WTC11 (cell line): ENCODE data around the gene CD86. TPM values are rescaled to one million over a fixed set of nuclear protein-coding genes. Genes with fewer than 3 reads are reported as not detected.

Experiments used
- ATAC-seq: fragments of 200-7000 bp; cut with Tn5 transposase; 2 replicates; pipeline ENCODE4 v1.10.0; 2021; ENCODE audit warnings: mild to moderate bottlenecking, moderate library complexity
- CTCF ChIA-PET: fragments of 300-600 bp; sonication (Branson Sonifier 250); formaldehyde crosslinking; loops from one replicate; lab custom pipeline; 2021; ENCODE audit warnings: antibody characterized with exemption; lab: Charles Lee
- POLR2A ChIA-PET: fragments of 350-600 bp; sonication (Branson Sonifier 250); formaldehyde crosslinking; loops from one replicate; lab custom pipeline; 2021; ENCODE audit warnings: antibody characterized with exemption; lab: Charles Lee
- DNase-seq: peaks from one replicate; pipeline ENCODE4 v3.0.0; 2021; ENCODE audit warnings: low spot score
- H3K27ac Mint-ChIP-seq: 2 replicates; pipeline ENCODE4 v1.8.0; 2021; ENCODE audit warnings: mixed read lengths
- H3K27me3 Mint-ChIP-seq: 2 replicates; pipeline ENCODE4 v1.8.0; 2021; ENCODE audit warnings: low read depth, mild to moderate bottlenecking, moderate library complexity, mixed read lengths
- H3K36me3 Mint-ChIP-seq: 2 replicates; pipeline ENCODE4 v1.8.0; 2021; ENCODE audit warnings: mixed read lengths
- H3K4me1 Mint-ChIP-seq: 2 replicates; pipeline ENCODE4 v1.8.0; 2022; ENCODE audit warnings: mixed read lengths
- H3K4me3 Mint-ChIP-seq: 2 replicates; pipeline ENCODE4 v1.8.0; 2021; ENCODE audit warnings: mild to moderate bottlenecking, moderate library complexity, mixed read lengths
- H3K9me3 Mint-ChIP-seq: 2 replicates; pipeline ENCODE4 v1.8.0; 2021; ENCODE audit warnings: mixed read lengths
- AFF4 ChIP-seq: sonication (generic); formaldehyde crosslinking; IDR thresholded peaks from 2 replicates; pipeline ENCODE4 v1.8.1; 2023; ENCODE audit warnings: mild to moderate bottlenecking, missing genetic modification reagents, borderline replicate concordance
- ELF4 ChIP-seq: sonication (generic); formaldehyde crosslinking; IDR thresholded peaks from 2 replicates; pipeline ENCODE4 v1.8.1; 2022; ENCODE audit warnings: low read depth, mild to moderate bottlenecking, moderate library complexity, missing genetic modification reagents
- EMX1 ChIP-seq: fragments of 250-450 bp; sonication (Bioruptor Pico); IDR thresholded peaks from 2 replicates; pipeline ENCODE4 v1.8.0; 2021; ENCODE audit warnings: mild to moderate bottlenecking
- ESRRA ChIP-seq: sonication (generic); formaldehyde crosslinking; IDR thresholded peaks from 2 replicates; pipeline ENCODE4 v1.8.1; 2022; ENCODE audit warnings: mild to moderate bottlenecking, missing genetic modification reagents, borderline replicate concordance
- ETV6 ChIP-seq: sonication (generic); formaldehyde crosslinking; IDR thresholded peaks from 2 replicates; pipeline ENCODE4 v1.8.1; 2022; ENCODE audit warnings: mild to moderate bottlenecking, missing genetic modification reagents
- IRF1 ChIP-seq: sonication (generic); formaldehyde crosslinking; IDR thresholded peaks from 2 replicates; pipeline ENCODE4 v1.8.0; 2023; ENCODE audit warnings: missing genetic modification reagents
- NFATC4 ChIP-seq: fragments of 250-450 bp; sonication (Bioruptor Pico); IDR thresholded peaks from 2 replicates; pipeline ENCODE4 v1.9.0; 2021; ENCODE audit warnings: mild to moderate bottlenecking
- NR2C2 ChIP-seq: sonication (generic); formaldehyde crosslinking; IDR thresholded peaks from 2 replicates; pipeline ENCODE4 v1.8.0; 2022; ENCODE audit warnings: mild to moderate bottlenecking, missing genetic modification reagents
- SMAD4 ChIP-seq: sonication (generic); formaldehyde crosslinking; IDR thresholded peaks from 2 replicates; pipeline ENCODE4 v1.8.0; 2022; ENCODE audit warnings: mild to moderate bottlenecking, missing genetic modification reagents
- TCF7 ChIP-seq: sonication (generic); formaldehyde crosslinking; IDR thresholded peaks from 2 replicates; pipeline ENCODE4 v1.8.0; 2022; ENCODE audit warnings: mild to moderate bottlenecking, low read depth, missing genetic modification reagents, moderate library complexity
- ZBTB21 ChIP-seq: sonication (generic); formaldehyde crosslinking; IDR thresholded peaks from 2 replicates; pipeline ENCODE4 v1.8.1; 2023; ENCODE audit warnings: mild to moderate bottlenecking, missing genetic modification reagents, borderline replicate concordance
- ZNF121 ChIP-seq: sonication (generic); formaldehyde crosslinking; IDR thresholded peaks from 2 replicates; pipeline ENCODE4 v1.8.0; 2023; ENCODE audit warnings: missing genetic modification reagents
- ZNF263 ChIP-seq: sonication (generic); formaldehyde crosslinking; IDR thresholded peaks from 2 replicates; pipeline ENCODE4 v1.8.1; 2022; ENCODE audit warnings: low read depth, mild to moderate bottlenecking, moderate library complexity, missing genetic modification reagents
- ZNF416 ChIP-seq: fragments of 250-450 bp; sonication (Bioruptor Pico); IDR thresholded peaks from 2 replicates; pipeline ENCODE4 v1.9.0; 2021; ENCODE audit warnings: mild to moderate bottlenecking, inconsistent platforms
- ZNF423 ChIP-seq: fragments of 250-450 bp; sonication (Bioruptor Pico); IDR thresholded peaks from 2 replicates; pipeline ENCODE4 v2.1.2; 2022; ENCODE audit warnings: mild to moderate bottlenecking, moderate library complexity
- ZNF512 ChIP-seq: sonication (generic); formaldehyde crosslinking; IDR thresholded peaks from 2 replicates; pipeline ENCODE4 v1.8.1; 2022; ENCODE audit warnings: missing genetic modification reagents, borderline replicate concordance
- total RNA-seq: library from RNA; stranded (reverse); gene quantifications from 3 replicates; pipeline ENCODE4 v1.2.3, GENCODE V29; 2021
- TF ChIP-seq, protein P1 (sequence below): sonication (generic); formaldehyde crosslinking; IDR thresholded peaks from 2 replicates; pipeline ENCODE4 v1.8.0; 2022; ENCODE audit warnings: mild to moderate bottlenecking, missing genetic modification reagents
- TF ChIP-seq, protein P2 (sequence below): sonication (generic); formaldehyde crosslinking; IDR thresholded peaks from 2 replicates; pipeline ENCODE4 v1.8.1; 2023; ENCODE audit warnings: mild to moderate bottlenecking, missing genetic modification reagents, moderate library complexity
- TF ChIP-seq, protein P3 (sequence below): fragments of 250-450 bp; sonication (Bioruptor Pico); IDR thresholded peaks from 2 replicates; pipeline ENCODE4 v2.1.2; 2022; ENCODE audit warnings: mild to moderate bottlenecking, moderate library complexity
- TF ChIP-seq, protein P4 (sequence below): sonication (generic); formaldehyde crosslinking; IDR thresholded peaks from 2 replicates; pipeline ENCODE4 v1.8.0; 2022; ENCODE audit warnings: mild to moderate bottlenecking, missing genetic modification reagents

Gene CD86
- total RNA-seq, 1 experiment from 2014 or later = 0.61 TPM

- TF ChIP-seq IRF1 (CRISPR knock-in tag) = no peak
- TF ChIP-seq ZNF121 (CRISPR knock-in tag) = no peak
- TF ChIP-seq EMX1 (CRISPR knock-in tag) = no peak
- no peak for TF ChIP-seq SMAD4
- no peak for TF ChIP-seq ZNF416 (CRISPR knock-in tag)
- TF ChIP-seq ZNF512 (CRISPR knock-in tag) = no peak
- TF ChIP-seq ELF4 (CRISPR knock-in tag) = no peak
- TF ChIP-seq ZBTB21 (CRISPR knock-in tag) = no peak
- TF ChIP-seq ETV6 (CRISPR knock-in tag) = no peak
- TF ChIP-seq, protein P1, sequence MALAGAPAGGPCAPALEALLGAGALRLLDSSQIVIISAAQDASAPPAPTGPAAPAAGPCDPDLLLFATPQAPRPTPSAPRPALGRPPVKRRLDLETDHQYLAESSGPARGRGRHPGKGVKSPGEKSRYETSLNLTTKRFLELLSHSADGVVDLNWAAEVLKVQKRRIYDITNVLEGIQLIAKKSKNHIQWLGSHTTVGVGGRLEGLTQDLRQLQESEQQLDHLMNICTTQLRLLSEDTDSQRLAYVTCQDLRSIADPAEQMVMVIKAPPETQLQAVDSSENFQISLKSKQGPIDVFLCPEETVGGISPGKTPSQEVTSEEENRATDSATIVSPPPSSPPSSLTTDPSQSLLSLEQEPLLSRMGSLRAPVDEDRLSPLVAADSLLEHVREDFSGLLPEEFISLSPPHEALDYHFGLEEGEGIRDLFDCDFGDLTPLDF (CRISPR knock-in tag) = no peak
- TF ChIP-seq ZNF263 (CRISPR knock-in tag) = no peak
- no peak for DNase-seq
- no peaks in the 10 kb centered on the region for H3K27me3 Mint-ChIP-seq
- ATAC-seq = no peak
- POLR2A ChIA-PET = no interaction called here
- H3K4me3 Mint-ChIP-seq = no peak overlapping the region
- CTCF ChIA-PET = no interaction called here
- no peak overlapping the region for H3K27ac Mint-ChIP-seq
- peaks cover 7% of the 10 kb centered on the region for H3K4me1 Mint-ChIP-seq
- H3K9me3 Mint-ChIP-seq = no peaks in the 10 kb centered on the region
- H3K36me3 Mint-ChIP-seq = no peaks in the 10 kb centered on the region
These were observed 8.7 kb downstream of the CD86 start for GRCh38 chr3:122063908-122064307.

- H3K9me3 Mint-ChIP-seq = no peaks in the 10 kb centered on the region
- ATAC-seq (no peak), DNase-seq (no peak)
- no peak overlapping the region for H3K27ac Mint-ChIP-seq
- POLR2A ChIA-PET = no interaction called here
- TF ChIP-seq TCF7 (no peak), NFATC4 (CRISPR knock-in tag) (no peak)
- TF ChIP-seq, protein P2, sequence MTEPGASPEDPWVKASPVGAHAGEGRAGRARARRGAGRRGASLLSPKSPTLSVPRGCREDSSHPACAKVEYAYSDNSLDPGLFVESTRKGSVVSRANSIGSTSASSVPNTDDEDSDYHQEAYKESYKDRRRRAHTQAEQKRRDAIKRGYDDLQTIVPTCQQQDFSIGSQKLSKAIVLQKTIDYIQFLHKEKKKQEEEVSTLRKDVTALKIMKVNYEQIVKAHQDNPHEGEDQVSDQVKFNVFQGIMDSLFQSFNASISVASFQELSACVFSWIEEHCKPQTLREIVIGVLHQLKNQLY (CRISPR knock-in tag) = no peak
- TF ChIP-seq, protein P3, sequence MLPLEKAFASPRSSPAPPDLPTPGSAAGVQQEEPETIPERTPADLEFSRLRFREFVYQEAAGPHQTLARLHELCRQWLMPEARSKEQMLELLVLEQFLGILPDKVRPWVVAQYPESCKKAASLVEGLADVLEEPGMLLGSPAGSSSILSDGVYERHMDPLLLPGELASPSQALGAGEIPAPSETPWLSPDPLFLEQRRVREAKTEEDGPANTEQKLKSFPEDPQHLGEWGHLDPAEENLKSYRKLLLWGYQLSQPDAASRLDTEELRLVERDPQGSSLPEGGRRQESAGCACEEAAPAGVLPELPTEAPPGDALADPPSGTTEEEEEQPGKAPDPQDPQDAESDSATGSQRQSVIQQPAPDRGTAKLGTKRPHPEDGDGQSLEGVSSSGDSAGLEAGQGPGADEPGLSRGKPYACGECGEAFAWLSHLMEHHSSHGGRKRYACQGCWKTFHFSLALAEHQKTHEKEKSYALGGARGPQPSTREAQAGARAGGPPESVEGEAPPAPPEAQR = no peak
- H3K27me3 Mint-ChIP-seq = no peaks in the 10 kb centered on the region
- no peaks in the 10 kb centered on the region for H3K36me3 Mint-ChIP-seq
- peaks cover 7% of the 10 kb centered on the region for H3K4me1 Mint-ChIP-seq
- CTCF ChIA-PET = interaction anchor here (1.1 kb wide), 1 partner anchor 69 kb away, joined by 3 read pairs; no protein-coding TSS in a partner anchor
- no peak overlapping the region for H3K4me3 Mint-ChIP-seq
These were observed 9.2 kb downstream of the CD86 start for GRCh38 chr3:122064326-122064725.

DNA sequence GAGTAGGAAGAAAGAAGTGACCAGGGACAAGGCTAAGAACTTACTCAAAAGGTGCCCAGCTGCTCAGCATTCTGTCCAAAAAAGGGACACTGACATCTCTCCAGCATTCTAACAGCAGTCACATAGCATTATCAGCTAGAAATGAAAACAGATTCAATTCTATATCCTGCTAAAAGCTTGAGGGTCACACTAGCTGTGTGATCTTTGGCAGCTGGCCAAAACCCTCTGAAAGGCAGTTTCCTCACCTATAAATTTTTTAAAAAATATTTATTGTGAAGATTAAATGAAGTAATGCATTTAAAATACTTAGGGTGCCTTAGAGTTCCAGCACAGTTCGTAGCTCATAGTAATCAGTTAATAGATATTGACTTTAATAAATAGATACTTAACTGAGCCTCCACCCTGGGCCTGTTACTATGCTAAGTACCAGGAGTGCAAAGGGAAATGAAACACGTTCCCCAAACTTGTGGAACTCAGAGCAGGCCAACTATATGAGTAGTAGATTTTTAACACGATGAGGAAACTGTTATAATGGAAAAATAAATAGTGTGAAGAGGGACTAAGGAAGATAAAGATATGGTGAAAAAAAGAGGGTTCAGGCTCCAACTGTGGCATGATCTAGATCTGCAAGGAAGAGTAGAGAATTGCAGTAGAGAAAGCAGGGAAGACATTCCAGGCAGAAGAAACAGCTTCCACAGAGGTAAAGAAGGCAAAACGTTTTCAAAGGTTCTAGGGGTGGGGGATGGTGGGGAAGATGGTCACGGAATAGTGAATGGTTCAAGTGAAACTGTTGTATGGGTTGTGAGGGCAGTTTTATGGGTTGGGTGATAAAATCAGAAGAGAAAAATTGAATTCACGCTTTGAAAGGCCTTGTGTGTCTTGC lies 11.4 kb downstream of the CD86 start:
- ATAC-seq (no peak), DNase-seq (no peak)
- H3K36me3 Mint-ChIP-seq = no peaks in the 10 kb centered on the region
- H3K27me3 Mint-ChIP-seq = no peaks in the 10 kb centered on the region
- CTCF ChIA-PET = interaction anchor here (1.1 kb wide), 1 partner anchor 11 kb away, joined by 4 read pairs; the partner anchor contains the start of gene CD86
- peaks cover 7% of the 10 kb centered on the region for H3K4me1 Mint-ChIP-seq
- H3K27ac Mint-ChIP-seq = no peak overlapping the region
- H3K4me3 Mint-ChIP-seq = no peak overlapping the region
- peaks cover 8% of the 10 kb centered on the region for H3K9me3 Mint-ChIP-seq
- POLR2A ChIA-PET = no interaction called here
- TF ChIP-seq ESRRA (CRISPR knock-in tag) (no peak), AFF4 (CRISPR knock-in tag) (no peak), NR2C2 (CRISPR knock-in tag) (no peak), ZNF423 (CRISPR knock-in tag) (no peak)
- TF ChIP-seq, protein P4, sequence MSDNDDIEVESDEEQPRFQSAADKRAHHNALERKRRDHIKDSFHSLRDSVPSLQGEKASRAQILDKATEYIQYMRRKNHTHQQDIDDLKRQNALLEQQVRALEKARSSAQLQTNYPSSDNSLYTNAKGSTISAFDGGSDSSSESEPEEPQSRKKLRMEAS = no peak
